Measurements from ENCODE around the gene CCDC107. TPM values are rescaled to one million over a fixed set of nuclear protein-coding genes. Genes with fewer than 3 reads are reported as not detected.

Gene CCDC107
- total and polyA plus RNA-seq, 2 experiments from 2014 or later, result 12.1 to 42.2 TPM

- no peaks in the 10 kb centered on the region for H3K9me2 ChIP-seq (replicated peaks; ENCODE audit: insufficient read depth)
- peak overlapping the region; percentile 98 for H3K27ac ChIP-seq
- H4K20me1 ChIP-seq (ENCODE audit: insufficient read depth, poor library complexity, severe bottlenecking), result no peaks in the 10 kb centered on the region
- no peak overlapping the region for H2AFZ ChIP-seq
- WGBS (ENCODE audit: low lambda C conversion rate, missing lambda C conversion rate), result 69% methylated on average over 3 of the region's 3 CpGs
- DNase-seq (ENCODE audit: low spot score), result no peak
- no peaks in the 10 kb centered on the region for H3K9me3 ChIP-seq (ENCODE audit: low read depth)
- no peaks in the 10 kb centered on the region for H3K36me3 ChIP-seq (replicated peaks; ENCODE audit: insufficient read depth, low read depth)
- H3K4me2 ChIP-seq, result peak overlapping the region; percentile 70
- TF ChIP-seq EZH2 (IDR thresholded peaks at IDR 0.05; ENCODE audit: borderline replicate concordance) (no peak), EZH2phosphoT487 (IDR thresholded peaks at IDR 0.05; ENCODE audit: low read depth, severe bottlenecking, unreplicated experiment) (no peak), CTCF (IDR thresholded peaks at IDR 0.05; ENCODE audit: poor library complexity) (no peak)
- H3K79me2 ChIP-seq, result peaks cover 11% of the 10 kb centered on the region
- peak overlapping the region; percentile 50 for H3K4me3 ChIP-seq
- no peaks in the 10 kb centered on the region for H3K27me3 ChIP-seq
- H3K4me1 ChIP-seq (ENCODE audit: insufficient read depth), result peaks cover 6% of the 10 kb centered on the region
Measured at GRCh38 chr9:35659340-35659739, 1.2 kb downstream of the CCDC107 start.

- no peak overlapping the region for H2AFZ ChIP-seq
- no peaks in the 10 kb centered on the region for H3K36me3 ChIP-seq (replicated peaks; ENCODE audit: insufficient read depth, low read depth)
- DNase-seq (ENCODE audit: low spot score), result peak; percentile 47
- WGBS (ENCODE audit: low lambda C conversion rate, missing lambda C conversion rate), result 77% methylated on average over 9 of the region's 9 CpGs
- peaks cover 11% of the 10 kb centered on the region for H3K79me2 ChIP-seq
- H3K4me2 ChIP-seq, result no peak overlapping the region
- H3K27me3 ChIP-seq, result no peaks in the 10 kb centered on the region
- no peak overlapping the region for H3K4me3 ChIP-seq
- no peak for TF ChIP-seq EZH2phosphoT487 (IDR thresholded peaks at IDR 0.05; ENCODE audit: low read depth, severe bottlenecking, unreplicated experiment)
- peak; percentile 47 for TF ChIP-seq CTCF (IDR thresholded peaks at IDR 0.05; ENCODE audit: poor library complexity)
- TF ChIP-seq EZH2 (IDR thresholded peaks at IDR 0.05; ENCODE audit: borderline replicate concordance), result no peak
- peaks cover 11% of the 10 kb centered on the region for H3K4me1 ChIP-seq (ENCODE audit: insufficient read depth)
- no peaks in the 10 kb centered on the region for H4K20me1 ChIP-seq (ENCODE audit: insufficient read depth, poor library complexity, severe bottlenecking)
- H3K9me3 ChIP-seq (ENCODE audit: low read depth), result no peaks in the 10 kb centered on the region
- H3K9me2 ChIP-seq (replicated peaks; ENCODE audit: insufficient read depth), result no peaks in the 10 kb centered on the region
- peak overlapping the region; percentile 50 for H3K27ac ChIP-seq
Measured at GRCh38 chr9:35660966-35661415, 2.9 kb downstream of the CCDC107 start.

GRCh38 chr9:35661756-35662350 is 3.8 kb downstream of the CCDC107 start:
- Histone ChIP-seq H2AFZ (no peak overlapping the region), H3K4me2 (no peak overlapping the region), H3K9me2 (replicated peaks; ENCODE audit: insufficient read depth) (no peaks in the 10 kb centered on the region), H3K36me3 (replicated peaks; ENCODE audit: insufficient read depth, low read depth) (no peaks in the 10 kb centered on the region), H3K27me3 (no peaks in the 10 kb centered on the region), H3K9me3 (ENCODE audit: low read depth) (no peaks in the 10 kb centered on the region), H3K4me3 (no peak overlapping the region), H3K27ac (peak overlapping the region; percentile 50), H3K79me2 (peaks cover 11% of the 10 kb centered on the region), H3K4me1 (ENCODE audit: insufficient read depth) (peaks cover 11% of the 10 kb centered on the region), H4K20me1 (ENCODE audit: insufficient read depth, poor library complexity, severe bottlenecking) (no peaks in the 10 kb centered on the region)
- WGBS (ENCODE audit: low lambda C conversion rate, missing lambda C conversion rate), result 86% methylated on average over 3 of the region's 3 CpGs
- no peak for DNase-seq (ENCODE audit: low spot score)
- TF ChIP-seq EZH2phosphoT487 (IDR thresholded peaks at IDR 0.05; ENCODE audit: low read depth, severe bottlenecking, unreplicated experiment), result no peak
- no peak for TF ChIP-seq EZH2 (IDR thresholded peaks at IDR 0.05; ENCODE audit: borderline replicate concordance)
- TF ChIP-seq CTCF (IDR thresholded peaks at IDR 0.05; ENCODE audit: poor library complexity), result no peak

Measured in hepatocyte (in vitro differentiated cells).